ENCODE data around the gene PARVA. TPM values are rescaled to one million over a fixed set of nuclear protein-coding genes. Genes with fewer than 3 reads are reported as not detected.

The PARVA gene
- total and polyA plus RNA-seq, 9 of the 15 experiments (the other 6 are each of a cell fraction or from before 2014, with no cell fraction given): 0.11 TPM; not detected in 8

DNA sequence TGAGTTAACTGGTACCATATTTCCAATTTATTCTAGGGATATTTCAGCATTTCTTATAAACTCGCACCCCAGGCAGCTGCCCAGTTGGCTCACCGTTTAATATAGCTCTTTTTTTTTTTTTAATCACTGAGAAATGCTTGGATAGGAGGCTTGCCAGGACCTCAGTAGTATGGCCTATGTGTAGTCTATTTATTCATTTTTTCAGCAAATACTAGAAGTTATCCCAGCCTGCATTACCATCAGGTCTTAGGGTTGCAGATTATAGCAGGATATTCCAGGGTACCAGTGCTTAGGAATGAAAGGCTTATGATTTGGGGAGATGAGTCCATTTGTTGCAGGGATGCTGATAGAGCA is 26.6 kb downstream of the PARVA start:
- no peaks in the 10 kb centered on the region for H3K9me3 ChIP-seq (replicated peaks; ENCODE audit: control insufficient read depth, insufficient read depth, low read depth, low read length)
- no peak overlapping the region for H3K4me2 ChIP-seq (ENCODE audit: insufficient read depth, low read length)
- H3K4me1 ChIP-seq (replicated peaks in 1 of 2; ENCODE audit: control insufficient read depth in 2 of 2, insufficient read depth in 2 of 2, low read length in 2 of 2): no peaks in the 10 kb centered on the region
- H3K79me2 ChIP-seq (ENCODE audit: control insufficient read depth, insufficient read depth, low read length): no peaks in the 10 kb centered on the region
- H3K36me3 ChIP-seq (ENCODE audit: control insufficient read depth, insufficient read depth, low read length): no peaks in the 10 kb centered on the region
- in situ Hi-C loops (cut with MboI) (no loop called here), intact Hi-C loops (cut with micrococcal nuclease) (loop anchor here (10.0 kb wide), 1 partner anchor 49 kb away; no protein-coding TSS in a partner anchor)
- peaks cover 4 to 23% of the 10 kb centered on the region in 2 experiments; a peak in 4 of 5 replicates for H3K27me3 ChIP-seq (ENCODE audit: control insufficient read depth in 2 of 2, insufficient read depth in 2 of 2, low read length in 2 of 2)
- no peak for FAIRE-seq
- H3K9ac ChIP-seq (ENCODE audit: insufficient read depth in 1 of 2, low read depth in 2 of 2, low read length in 2 of 2): no peak overlapping the region
- H3K27ac ChIP-seq (ENCODE audit: extremely low read depth, low read depth, low read length): no peak overlapping the region
- no peaks in the 10 kb centered on the region for H3K9me1 ChIP-seq (ENCODE audit: control insufficient read depth, insufficient read depth, low read length)
- POLR2A ChIA-PET: interaction anchor here (0.6 to 0.9 kb wide), 2 partner anchors 12 to 744 kb away, joined by 3 read pairs; no protein-coding TSS in a partner anchor
- no TSS peak for BruUV-seq (replicated peaks)
- WGBS (ENCODE audit: insufficient coverage, low coverage, missing lambda C conversion rate): 2% methylated on average over 2 of the region's 2 CpGs
- no peak for DNase-seq (ENCODE audit: extremely low read depth in 1 of 4, low spot score in 3 of 4)
- H3K4me3 ChIP-seq: no peak overlapping the region
- no peak for ATAC-seq
- no peak overlapping the region for H2AFZ ChIP-seq (ENCODE audit: low read depth, low read length)
- CTCF ChIA-PET (ENCODE audit: low intra/inter-chr PET ratio): no interaction called here
- H4K20me1 ChIP-seq (replicated peaks; ENCODE audit: control insufficient read depth, insufficient read depth, low read length): no peaks in the 10 kb centered on the region; the same call in 1 of the 2 replicates
- TF ChIP-seq, protein P1, sequence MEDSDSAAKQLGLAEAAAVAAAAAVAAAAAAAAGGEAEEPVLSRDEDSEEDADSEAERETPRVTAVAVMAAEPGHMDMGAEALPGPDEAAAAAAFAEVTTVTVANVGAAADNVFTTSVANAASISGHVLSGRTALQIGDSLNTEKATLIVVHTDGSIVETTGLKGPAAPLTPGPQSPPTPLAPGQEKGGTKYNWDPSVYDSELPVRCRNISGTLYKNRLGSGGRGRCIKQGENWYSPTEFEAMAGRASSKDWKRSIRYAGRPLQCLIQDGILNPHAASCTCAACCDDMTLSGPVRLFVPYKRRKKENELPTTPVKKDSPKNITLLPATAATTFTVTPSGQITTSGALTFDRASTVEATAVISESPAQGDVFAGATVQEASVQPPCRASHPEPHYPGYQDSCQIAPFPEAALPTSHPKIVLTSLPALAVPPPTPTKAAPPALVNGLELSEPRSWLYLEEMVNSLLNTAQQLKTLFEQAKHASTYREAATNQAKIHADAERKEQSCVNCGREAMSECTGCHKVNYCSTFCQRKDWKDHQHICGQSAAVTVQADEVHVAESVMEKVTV (CRISPR knock-in tag; IDR thresholded peaks at IDR 0.05): no peak
- TF ChIP-seq MEF2A (IDR thresholded peaks at IDR 0.05; ENCODE audit: control insufficient read depth, low read depth, low read length) (no peak), ETV1 (tag; conservative IDR thresholded peaks at IDR 0.05; ENCODE audit: low read depth) (no peak), FOXM1 (IDR thresholded peaks at IDR 0.05; ENCODE audit: low read depth) (no peak), FOXM1 (CRISPR knock-in tag; IDR thresholded peaks at IDR 0.05; ENCODE audit: low read depth) (no peak), SIN3A (IDR thresholded peaks at IDR 0.05; ENCODE audit: borderline replicate concordance in 2 of 2, control insufficient read depth in 1 of 2, low read depth in 2 of 2, low read length in 2 of 2) (no peak), DMBX1 (CRISPR knock-in tag; IDR thresholded peaks at IDR 0.05; ENCODE audit: borderline replicate concordance) (no peak), ZNF3 (CRISPR knock-in tag; IDR thresholded peaks at IDR 0.05) (no peak)
- TF ChIP-seq, protein P2, sequence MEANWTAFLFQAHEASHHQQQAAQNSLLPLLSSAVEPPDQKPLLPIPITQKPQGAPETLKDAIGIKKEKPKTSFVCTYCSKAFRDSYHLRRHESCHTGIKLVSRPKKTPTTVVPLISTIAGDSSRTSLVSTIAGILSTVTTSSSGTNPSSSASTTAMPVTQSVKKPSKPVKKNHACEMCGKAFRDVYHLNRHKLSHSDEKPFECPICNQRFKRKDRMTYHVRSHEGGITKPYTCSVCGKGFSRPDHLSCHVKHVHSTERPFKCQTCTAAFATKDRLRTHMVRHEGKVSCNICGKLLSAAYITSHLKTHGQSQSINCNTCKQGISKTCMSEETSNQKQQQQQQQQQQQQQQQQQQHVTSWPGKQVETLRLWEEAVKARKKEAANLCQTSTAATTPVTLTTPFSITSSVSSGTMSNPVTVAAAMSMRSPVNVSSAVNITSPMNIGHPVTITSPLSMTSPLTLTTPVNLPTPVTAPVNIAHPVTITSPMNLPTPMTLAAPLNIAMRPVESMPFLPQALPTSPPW (CRISPR knock-in tag; IDR thresholded peaks at IDR 0.05): no peak
- TF ChIP-seq, protein P3, sequence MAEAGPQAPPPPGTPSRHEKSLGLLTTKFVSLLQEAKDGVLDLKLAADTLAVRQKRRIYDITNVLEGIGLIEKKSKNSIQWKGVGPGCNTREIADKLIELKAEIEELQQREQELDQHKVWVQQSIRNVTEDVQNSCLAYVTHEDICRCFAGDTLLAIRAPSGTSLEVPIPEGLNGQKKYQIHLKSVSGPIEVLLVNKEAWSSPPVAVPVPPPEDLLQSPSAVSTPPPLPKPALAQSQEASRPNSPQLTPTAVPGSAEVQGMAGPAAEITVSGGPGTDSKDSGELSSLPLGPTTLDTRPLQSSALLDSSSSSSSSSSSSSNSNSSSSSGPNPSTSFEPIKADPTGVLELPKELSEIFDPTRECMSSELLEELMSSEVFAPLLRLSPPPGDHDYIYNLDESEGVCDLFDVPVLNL (CRISPR knock-in tag; IDR thresholded peaks at IDR 0.05; ENCODE audit: low read depth): no peak
- TF ChIP-seq, protein P4, sequence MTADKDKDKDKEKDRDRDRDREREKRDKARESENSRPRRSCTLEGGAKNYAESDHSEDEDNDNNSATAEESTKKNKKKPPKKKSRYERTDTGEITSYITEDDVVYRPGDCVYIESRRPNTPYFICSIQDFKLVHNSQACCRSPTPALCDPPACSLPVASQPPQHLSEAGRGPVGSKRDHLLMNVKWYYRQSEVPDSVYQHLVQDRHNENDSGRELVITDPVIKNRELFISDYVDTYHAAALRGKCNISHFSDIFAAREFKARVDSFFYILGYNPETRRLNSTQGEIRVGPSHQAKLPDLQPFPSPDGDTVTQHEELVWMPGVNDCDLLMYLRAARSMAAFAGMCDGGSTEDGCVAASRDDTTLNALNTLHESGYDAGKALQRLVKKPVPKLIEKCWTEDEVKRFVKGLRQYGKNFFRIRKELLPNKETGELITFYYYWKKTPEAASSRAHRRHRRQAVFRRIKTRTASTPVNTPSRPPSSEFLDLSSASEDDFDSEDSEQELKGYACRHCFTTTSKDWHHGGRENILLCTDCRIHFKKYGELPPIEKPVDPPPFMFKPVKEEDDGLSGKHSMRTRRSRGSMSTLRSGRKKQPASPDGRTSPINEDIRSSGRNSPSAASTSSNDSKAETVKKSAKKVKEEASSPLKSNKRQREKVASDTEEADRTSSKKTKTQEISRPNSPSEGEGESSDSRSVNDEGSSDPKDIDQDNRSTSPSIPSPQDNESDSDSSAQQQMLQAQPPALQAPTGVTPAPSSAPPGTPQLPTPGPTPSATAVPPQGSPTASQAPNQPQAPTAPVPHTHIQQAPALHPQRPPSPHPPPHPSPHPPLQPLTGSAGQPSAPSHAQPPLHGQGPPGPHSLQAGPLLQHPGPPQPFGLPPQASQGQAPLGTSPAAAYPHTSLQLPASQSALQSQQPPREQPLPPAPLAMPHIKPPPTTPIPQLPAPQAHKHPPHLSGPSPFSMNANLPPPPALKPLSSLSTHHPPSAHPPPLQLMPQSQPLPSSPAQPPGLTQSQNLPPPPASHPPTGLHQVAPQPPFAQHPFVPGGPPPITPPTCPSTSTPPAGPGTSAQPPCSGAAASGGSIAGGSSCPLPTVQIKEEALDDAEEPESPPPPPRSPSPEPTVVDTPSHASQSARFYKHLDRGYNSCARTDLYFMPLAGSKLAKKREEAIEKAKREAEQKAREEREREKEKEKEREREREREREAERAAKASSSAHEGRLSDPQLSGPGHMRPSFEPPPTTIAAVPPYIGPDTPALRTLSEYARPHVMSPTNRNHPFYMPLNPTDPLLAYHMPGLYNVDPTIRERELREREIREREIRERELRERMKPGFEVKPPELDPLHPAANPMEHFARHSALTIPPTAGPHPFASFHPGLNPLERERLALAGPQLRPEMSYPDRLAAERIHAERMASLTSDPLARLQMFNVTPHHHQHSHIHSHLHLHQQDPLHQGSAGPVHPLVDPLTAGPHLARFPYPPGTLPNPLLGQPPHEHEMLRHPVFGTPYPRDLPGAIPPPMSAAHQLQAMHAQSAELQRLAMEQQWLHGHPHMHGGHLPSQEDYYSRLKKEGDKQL (CRISPR knock-in tag; IDR thresholded peaks at IDR 0.05; ENCODE audit: borderline replicate concordance): no peak

Measured in K562 (cell line).